Ammon's horn (tissue), 1 donor: ENCODE data around the gene OR2M7.
"Not testable (repeated sequence)": the region's sequence is repeated elsewhere in the genome, so short reads cannot be mapped to it uniquely, and the experiment has no call there.

Source experiments
- DNase-seq: peaks from one replicate; pipeline ENCODE4 v3.0.0-alpha.2; 2016; ENCODE audit warnings: low spot score

Gene OR2M7, protein sequence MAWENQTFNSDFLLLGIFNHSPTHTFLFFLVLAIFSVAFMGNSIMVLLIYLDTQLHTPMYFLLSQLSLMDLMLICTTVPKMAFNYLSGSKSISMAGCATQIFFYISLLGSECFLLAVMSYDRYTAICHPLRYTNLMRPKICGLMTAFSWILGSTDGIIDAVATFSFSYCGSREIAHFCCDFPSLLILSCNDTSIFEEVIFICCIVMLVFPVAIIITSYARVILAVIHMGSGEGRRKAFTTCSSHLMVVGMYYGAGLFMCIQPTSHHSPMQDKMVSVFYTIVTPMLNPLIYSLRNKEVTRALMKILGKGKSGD

DNA sequence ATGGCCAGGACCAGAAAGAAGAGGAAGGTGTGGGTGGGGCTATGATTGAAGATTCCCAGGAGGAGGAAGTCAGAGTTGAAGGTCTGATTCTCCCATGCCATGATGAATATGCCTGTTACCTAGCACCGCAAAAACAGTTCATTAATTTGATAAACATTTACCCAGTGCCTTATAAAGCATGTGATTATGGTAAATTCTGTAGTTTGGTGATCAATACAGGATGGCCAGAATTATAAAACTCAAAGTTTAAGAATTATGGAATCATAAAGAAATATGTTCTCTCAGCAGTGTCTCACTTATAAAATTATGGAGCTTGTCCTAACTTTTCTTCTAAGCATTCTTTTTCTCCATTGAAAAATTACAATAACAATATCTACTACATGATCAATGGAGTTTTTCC, at the start of gene OR2M7:
TSS of gene OR2M7 (minus strand) at position 101 of the 400 bp plus-strand sequence. CDS start at position 101, 0 bp downstream.
- DNase-seq = no peak

DNA sequence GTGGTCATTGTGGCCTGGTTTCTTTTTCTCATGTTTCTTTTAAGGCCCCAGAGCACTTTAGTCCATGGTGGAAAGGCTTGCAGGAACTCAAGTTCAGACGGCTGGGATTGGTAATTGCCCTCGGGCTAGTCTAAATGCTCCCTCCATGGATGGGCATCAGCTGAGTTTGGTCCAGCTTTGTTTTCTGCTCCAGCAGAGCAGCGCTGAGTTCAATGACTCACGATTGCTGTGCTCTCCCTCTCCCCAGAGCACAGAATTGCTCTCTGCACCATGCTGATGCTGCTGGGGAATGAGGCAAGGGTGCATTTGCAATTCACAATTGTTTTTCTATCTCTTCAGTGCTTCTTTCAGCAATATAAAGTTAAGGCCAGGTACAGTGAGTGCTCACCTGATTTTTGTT, 49.4 kb upstream of the OR2M7 start:
- DNase-seq = no peak

DNA sequence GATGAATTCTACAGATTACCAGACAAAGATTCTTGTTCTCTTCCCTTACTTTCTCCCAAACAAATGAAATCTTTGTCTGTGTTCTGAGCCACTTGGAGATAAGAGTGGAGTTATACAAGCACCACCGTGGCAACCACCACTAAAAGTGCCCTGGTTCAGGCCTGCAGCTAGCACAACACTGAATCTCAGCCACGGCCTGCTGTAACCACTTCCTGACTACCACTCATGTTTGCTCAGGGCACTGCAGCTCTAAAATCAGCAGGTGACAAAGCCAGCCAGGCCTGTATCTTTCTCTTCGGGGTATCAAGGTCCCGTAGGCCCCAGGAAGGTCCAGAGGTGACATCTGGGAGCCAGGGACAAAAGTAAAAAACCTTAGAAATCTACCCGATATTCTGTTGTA, 48.0 kb upstream of the OR2M7 start:
- no peak for DNase-seq

- DNase-seq = no peak
Observed at GRCh38 chr1:248366609-248367008, 42.2 kb upstream of the OR2M7 start.

GRCh38 chr1:248361121-248361715, 36.9 kb upstream of the OR2M7 start, which contains the start of gene OR2T4:
OR2T4 (plus strand) TSS chr1:248361665; CDS start chr1:248361665, 0 bp downstream.
- DNase-seq = peak; percentile 75

DNA sequence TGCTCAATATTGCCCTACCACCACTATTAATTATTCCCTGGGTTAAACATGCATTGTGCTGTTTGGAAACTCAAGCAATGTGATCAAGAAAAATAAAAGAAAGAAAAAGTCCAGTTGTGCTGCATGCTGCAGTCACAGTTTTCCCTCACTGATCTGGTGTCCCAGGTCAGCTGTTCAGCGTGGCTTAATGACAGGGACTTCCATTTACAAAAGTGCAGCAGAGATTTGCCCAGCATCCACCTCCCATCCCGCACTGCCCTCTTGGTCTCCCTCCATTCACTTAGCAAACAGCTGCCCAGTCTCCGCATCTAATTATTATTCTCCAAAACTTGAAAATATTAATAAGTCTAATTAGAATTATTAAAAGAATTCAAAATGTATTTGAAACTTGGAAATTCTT, 35.0 kb upstream of the OR2M7 start:
- peak; percentile 42 for DNase-seq

DNA sequence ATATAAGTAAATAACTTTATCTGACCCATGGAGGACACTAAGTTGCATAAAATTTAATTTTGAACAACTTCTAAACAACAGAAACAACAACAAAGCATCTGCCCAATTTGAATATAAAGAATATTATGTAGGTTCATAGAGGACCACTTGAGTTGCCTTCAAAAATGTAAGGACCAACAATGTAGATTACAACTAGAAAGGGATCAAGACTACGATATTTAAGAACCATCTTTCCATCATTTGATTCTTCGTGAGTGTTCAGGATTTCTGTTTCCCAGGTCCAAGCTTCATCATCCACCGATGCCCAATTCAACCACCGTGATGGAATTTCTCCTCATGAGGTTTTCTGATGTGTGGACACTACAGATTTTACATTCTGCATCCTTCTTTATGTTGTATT, 24.1 kb upstream of the OR2M7 start, which contains the start of gene OR14C36:
TSS of gene OR14C36 (plus strand) at position 301 of the 400 bp plus-strand sequence. CDS start at position 301, 0 bp downstream.
- no peak for DNase-seq

- no peak for DNase-seq
Observed at GRCh38 chr1:248343451-248343850, 19.1 kb upstream of the OR2M7 start.

- no peak for DNase-seq
Observed at GRCh38 chr1:248316796-248317195, 7.6 kb downstream of the OR2M7 start.

DNA sequence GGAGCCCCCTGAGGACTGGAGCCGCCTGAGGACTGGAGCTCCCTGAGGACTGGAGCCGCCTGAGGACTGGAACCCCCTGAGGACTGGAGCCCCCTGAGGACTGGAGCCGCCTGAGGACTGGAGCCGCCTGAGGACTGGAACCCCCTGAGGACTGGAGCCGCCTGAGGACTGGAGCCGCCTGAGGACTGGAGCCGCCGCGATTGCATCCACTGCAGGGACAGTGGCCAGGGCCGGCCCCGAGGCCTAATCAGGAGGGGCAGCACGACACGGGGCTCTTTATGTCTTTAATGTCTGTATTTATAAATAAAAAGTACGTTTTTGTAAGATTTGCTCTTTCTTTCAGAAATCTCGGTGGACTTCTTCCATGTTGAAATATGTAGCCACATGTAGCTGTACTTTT, 17.6 kb downstream of the OR2M7 start:
- not testable (repeated sequence) for DNase-seq

DNA sequence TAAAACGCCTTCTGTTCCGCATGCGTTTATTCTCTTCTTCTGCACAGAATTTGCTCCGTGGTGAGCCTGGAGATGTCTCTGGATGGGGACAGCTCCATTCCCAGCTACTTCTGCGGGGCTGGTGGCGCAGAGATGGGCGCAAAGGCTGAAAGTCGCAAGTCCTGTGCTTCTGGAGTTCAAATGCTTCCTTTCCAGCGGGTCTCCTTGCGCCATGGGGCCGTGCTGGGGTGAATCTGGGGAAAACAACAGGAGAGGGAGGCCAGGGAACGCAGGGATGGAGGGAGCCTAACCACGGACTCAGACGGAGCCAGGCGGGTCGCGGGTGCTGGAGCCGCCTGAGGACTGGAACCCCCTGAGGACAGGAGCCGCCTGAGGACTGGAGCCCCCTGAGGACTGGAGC, 18.3 kb downstream of the OR2M7 start:
- no peak for DNase-seq

- not testable (repeated sequence) for DNase-seq
Observed at GRCh38 chr1:248305672-248306071, 18.7 kb downstream of the OR2M7 start.

DNA sequence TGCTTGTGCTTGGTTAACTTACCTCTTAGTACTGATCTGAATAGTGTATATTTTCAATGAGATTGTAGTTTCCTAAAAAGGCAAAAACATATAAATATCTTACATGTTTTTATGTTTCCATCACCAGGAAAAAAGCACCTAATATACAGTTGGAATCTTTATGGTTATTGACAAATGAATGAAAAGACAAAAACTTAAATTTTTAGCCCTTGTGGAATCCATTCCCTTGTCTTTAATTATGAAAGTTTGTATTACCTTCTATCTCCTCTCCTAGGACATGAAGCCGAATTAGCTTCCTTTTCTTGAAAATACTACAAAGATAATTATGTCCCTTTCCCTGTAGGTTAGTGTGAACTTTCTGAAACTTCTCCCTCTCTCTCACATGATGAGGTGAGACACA, 21.0 kb downstream of the OR2M7 start, which contains the start of gene OR2T12:
TSS of gene OR2T12 (minus strand) at position 101 of the 400 bp plus-strand sequence. CDS start 7,846 bp downstream, outside the sequence.
- no peak for DNase-seq

- DNase-seq = no peak
Observed at GRCh38 chr1:248288391-248288790, 36.0 kb downstream of the OR2M7 start.

GRCh38 chr1:248277876-248278275, 46.5 kb downstream of the OR2M7 start, which contains the start of gene OR2T33:
OR2T33 (minus strand) TSS chr1:248277976; CDS start chr1:248273814, 4,162 bp downstream.
- DNase-seq = no peak
